ENCODE data around the gene MCRIP2. TPM values are rescaled to one million over a fixed set of nuclear protein-coding genes. Genes with fewer than 3 reads are reported as not detected.

MCRIP2 gene
- polyA plus RNA-seq, 2 donors, result 23.9 to 31.4 TPM

DNA sequence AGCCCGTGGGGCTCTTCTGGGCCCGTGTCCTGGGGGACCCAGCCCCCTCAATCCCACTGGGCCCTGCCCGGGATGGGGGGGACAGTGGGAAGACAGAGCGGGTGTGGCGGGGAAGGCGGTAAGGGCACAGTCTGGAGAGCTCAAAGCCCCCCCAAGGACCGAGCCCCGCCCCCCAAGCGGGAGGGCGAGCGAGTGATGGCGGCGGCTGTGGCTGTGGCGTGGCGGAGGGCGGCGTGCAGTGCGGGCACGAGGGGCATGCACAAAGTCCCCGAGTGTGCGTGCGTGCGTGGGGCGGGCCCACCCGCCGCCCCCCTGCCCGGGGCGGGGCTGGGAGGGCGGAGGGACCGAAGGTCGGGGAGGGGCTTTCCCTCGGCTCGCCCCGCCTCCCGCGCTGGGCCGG, 52.1 kb downstream of the MCRIP2 start:
- peak overlapping the region; percentile 84 to 91 for H3K27ac ChIP-seq (ENCODE audit: low read depth in 2 of 2, low read length in 1 of 2)
- H3K4me1 ChIP-seq (ENCODE audit: control insufficient read depth in 2 of 2, insufficient read depth in 2 of 2, low read length in 1 of 2), result peaks cover 5 to 29% of the 10 kb centered on the region in 2 donors
- no peaks in the 10 kb centered on the region for H3K9me3 ChIP-seq (ENCODE audit: control insufficient read depth in 2 of 2, insufficient read depth in 1 of 2, low read depth in 1 of 2, low read length in 1 of 2)
- no peaks in the 10 kb centered on the region for H3K27me3 ChIP-seq (ENCODE audit: control insufficient read depth in 1 of 2, insufficient read depth in 2 of 2, low read length in 2 of 2)
- 18 to 34% methylated on average over 19 to 37 of the region's 37 CpGs for WGBS, 2 donors
- no peaks in the 10 kb centered on the region for H3K36me3 ChIP-seq (ENCODE audit: control insufficient read depth in 2 of 2, insufficient read depth in 2 of 2, low read length in 1 of 2)
- peak overlapping the region; percentile 23 to 46 for H3K4me3 ChIP-seq (ENCODE audit: low read depth in 1 of 2, low read length in 2 of 2)

DNA sequence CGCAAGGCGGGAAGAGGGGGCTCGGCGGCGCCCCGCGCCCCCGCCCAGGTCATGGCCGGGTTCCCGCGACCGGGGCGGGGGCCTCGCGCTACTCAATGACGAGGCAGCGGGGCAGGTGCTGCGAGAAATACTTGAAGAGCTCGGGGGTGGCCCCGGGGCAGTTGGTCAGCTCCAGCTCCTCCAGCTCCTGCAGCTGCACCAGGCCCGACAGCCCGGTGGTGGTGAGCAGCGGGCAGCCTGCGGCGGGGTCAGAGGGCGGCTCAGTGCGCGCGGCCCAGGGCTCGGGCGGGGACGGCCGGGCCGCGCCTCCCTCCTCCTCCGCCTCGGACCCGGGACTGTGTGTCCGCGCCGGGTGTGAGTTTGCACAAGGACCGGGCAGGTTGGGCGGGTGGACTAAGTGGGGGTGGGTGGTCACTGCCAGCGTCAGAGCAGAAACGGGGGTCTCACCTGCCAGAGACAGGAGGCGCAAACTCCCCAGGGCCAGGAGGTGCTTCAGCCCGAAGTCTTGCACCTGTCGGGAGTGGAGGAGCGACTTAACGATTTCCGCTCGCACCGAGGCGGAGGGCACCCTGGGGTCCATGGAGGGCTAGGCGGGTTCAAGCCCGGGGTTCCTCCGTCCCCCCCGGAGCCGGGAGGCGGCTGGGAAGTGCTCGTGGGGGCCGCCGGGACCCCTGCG, 52.7 kb downstream of the MCRIP2 start:
- Histone ChIP-seq H3K4me3 (ENCODE audit: low read depth in 1 of 2, low read length in 2 of 2) (peak overlapping the region; percentile 46 to 59), H3K27me3 (ENCODE audit: control insufficient read depth in 1 of 2, insufficient read depth in 2 of 2, low read length in 2 of 2) (no peaks in the 10 kb centered on the region)

DNA sequence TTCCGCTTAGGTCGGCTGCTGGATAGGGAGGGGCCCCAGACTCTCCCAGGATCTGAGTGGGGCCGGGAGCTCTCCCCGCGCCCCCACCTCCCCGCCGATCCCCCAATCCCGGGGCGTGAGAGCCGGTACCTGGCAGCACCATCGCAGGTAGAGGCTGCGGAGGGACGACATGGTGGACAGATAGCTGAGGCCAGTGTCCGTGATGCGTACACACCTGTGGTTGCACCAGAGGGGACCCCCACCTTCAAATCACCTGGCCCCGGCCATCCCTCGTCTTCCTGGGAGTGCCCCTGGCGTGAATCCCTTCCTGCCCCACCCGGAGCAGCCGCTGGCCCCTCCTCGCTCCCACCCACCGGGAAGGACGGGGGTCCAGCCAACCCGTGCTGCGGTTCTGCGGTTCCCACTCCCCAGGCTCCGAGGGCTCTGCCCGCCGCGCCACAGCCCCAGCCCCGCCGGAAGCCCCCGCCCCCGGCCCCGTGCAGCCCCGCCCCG, 53.3 kb downstream of the MCRIP2 start:
- no peaks in the 10 kb centered on the region for H3K36me3 ChIP-seq (ENCODE audit: control insufficient read depth in 2 of 2, insufficient read depth in 2 of 2, low read length in 1 of 2)
- no peaks in the 10 kb centered on the region for H3K9me3 ChIP-seq (ENCODE audit: control insufficient read depth in 2 of 2, insufficient read depth in 1 of 2, low read depth in 1 of 2, low read length in 1 of 2)
- WGBS, 2 donors, result 0 to 2% methylated on average over 28 to 37 of the region's 37 CpGs
- H3K27me3 ChIP-seq (ENCODE audit: control insufficient read depth in 1 of 2, insufficient read depth in 2 of 2, low read length in 2 of 2), result no peaks in the 10 kb centered on the region
- peak overlapping the region; percentile 46 to 59 for H3K4me3 ChIP-seq (ENCODE audit: low read depth in 1 of 2, low read length in 2 of 2)
- peak overlapping the region; percentile 84 to 91 for H3K27ac ChIP-seq (ENCODE audit: low read depth in 2 of 2, low read length in 1 of 2)
- H3K4me1 ChIP-seq (ENCODE audit: control insufficient read depth in 2 of 2, insufficient read depth in 2 of 2, low read length in 1 of 2), result peaks cover 0 to 17% of the 10 kb centered on the region in 2 donors

More for the DNA sequence above, 52.7 kb downstream of the MCRIP2 start:
- no peaks in the 10 kb centered on the region for H3K9me3 ChIP-seq (ENCODE audit: control insufficient read depth in 2 of 2, insufficient read depth in 1 of 2, low read depth in 1 of 2, low read length in 1 of 2)
- peak overlapping the region; percentile 84 to 91 for H3K27ac ChIP-seq (ENCODE audit: low read depth in 2 of 2, low read length in 1 of 2)
- peaks cover 2 to 23% of the 10 kb centered on the region in 2 donors for H3K4me1 ChIP-seq (ENCODE audit: control insufficient read depth in 2 of 2, insufficient read depth in 2 of 2, low read length in 1 of 2)
- WGBS, 2 donors, result 4 to 7% methylated on average over 38 to 64 of the region's 64 CpGs
- no peaks in the 10 kb centered on the region for H3K36me3 ChIP-seq (ENCODE audit: control insufficient read depth in 2 of 2, insufficient read depth in 2 of 2, low read length in 1 of 2)

DNA sequence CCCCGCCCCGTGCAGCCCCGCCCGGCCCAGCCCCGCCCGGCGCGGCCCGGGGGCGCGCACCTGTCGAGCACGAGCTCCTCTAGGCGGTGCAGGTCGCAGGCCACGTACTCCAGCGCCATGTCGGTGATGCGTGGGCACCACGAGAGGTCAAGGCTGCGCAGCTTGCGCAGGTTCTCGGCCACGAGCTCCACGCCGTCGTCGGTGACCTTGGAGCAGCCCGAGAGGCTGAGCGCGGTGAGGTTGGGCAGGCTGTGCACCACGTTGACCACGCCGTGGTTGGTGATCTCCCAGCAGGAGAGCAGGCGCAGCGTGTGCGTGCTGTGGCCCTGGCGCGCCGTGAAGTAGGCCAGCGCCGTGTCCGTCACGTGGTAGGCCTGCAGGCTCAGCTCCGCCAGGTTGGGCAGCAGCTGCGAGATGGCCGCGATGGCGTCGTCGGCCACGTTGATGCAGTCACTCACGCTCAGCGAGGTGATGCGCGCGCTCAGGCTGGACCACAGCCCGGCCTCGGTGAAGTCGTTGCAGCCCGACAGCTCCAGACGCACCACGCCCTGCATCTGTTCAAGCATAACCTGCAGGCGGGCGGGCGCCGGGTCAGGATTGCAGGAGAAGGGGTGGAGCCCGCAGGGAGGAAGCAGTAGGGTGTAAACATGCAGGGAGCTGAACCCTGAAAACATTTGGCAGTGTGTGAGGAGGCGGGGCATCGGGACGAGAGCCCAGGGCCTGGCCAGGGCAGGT, 53.9 kb downstream of the MCRIP2 start:
- no peaks in the 10 kb centered on the region for H3K9me3 ChIP-seq (ENCODE audit: control insufficient read depth in 2 of 2, insufficient read depth in 1 of 2, low read depth in 1 of 2, low read length in 1 of 2)
- peak overlapping the region; percentile 91 to 93 for H3K27ac ChIP-seq (ENCODE audit: low read depth in 2 of 2, low read length in 1 of 2)
- H3K36me3 ChIP-seq (ENCODE audit: control insufficient read depth in 2 of 2, insufficient read depth in 2 of 2, low read length in 1 of 2), result no peaks in the 10 kb centered on the region
- whole genome bisulfite sequencing, 2 donors, result 2% methylated on average over 71 of the region's 71 CpGs
- no peaks in the 10 kb centered on the region for H3K27me3 ChIP-seq (ENCODE audit: control insufficient read depth in 1 of 2, insufficient read depth in 2 of 2, low read length in 2 of 2)
- peak overlapping the region; percentile 46 to 54 for H3K4me3 ChIP-seq (ENCODE audit: low read depth in 1 of 2, low read length in 2 of 2)
- H3K4me1 ChIP-seq (ENCODE audit: control insufficient read depth in 2 of 2, insufficient read depth in 2 of 2, low read length in 1 of 2), result peaks cover 0 to 17% of the 10 kb centered on the region in 2 donors

Other genes with a start within 250 kb of the MCRIP2 start
- gene NME4, start 244.6 kb upstream of the MCRIP2 start, polyA plus RNA-seq, result 10 to 100 TPM; 40.3 to 41.9 TPM
- gene DECR2, start 239.9 kb upstream of the MCRIP2 start, polyA plus RNA-seq, result 10 to 100 TPM; 15.0 to 24.2 TPM
- gene RAB11FIP3, start 216.2 kb upstream of the MCRIP2 start, polyA plus RNA-seq, result 10 to 100 TPM in 1 of 2 donors, 1 to 10 TPM in 1; 9.1 to 10.6 TPM
- 10 to 100 TPM; 28.4 to 47.6 TPM for gene CAPN15, start 114.1 kb upstream of the MCRIP2 start, polyA plus RNA-seq
- gene PRR35, start 81.4 kb upstream of the MCRIP2 start, polyA plus RNA-seq, result under 1 TPM; 0.01 to 0.24 TPM
- under 1 TPM; 0.11 to 0.16 TPM for gene NHLRC4, start 74.8 kb upstream of the MCRIP2 start, polyA plus RNA-seq
- gene PIGQ, start 71.9 kb upstream of the MCRIP2 start, polyA plus RNA-seq, result 10 to 100 TPM; 22.8 to 40.1 TPM
- 10 to 100 TPM; 18.1 to 42.4 TPM for gene RAB40C, start 51.8 kb upstream of the MCRIP2 start, polyA plus RNA-seq
- gene WFIKKN1, start 10.8 kb upstream of the MCRIP2 start, polyA plus RNA-seq, result 1 to 10 TPM in 1 of 2 donors, under 1 TPM in 1; 0.11 to 1.5 TPM
- 10 to 100 TPM; 73.2 to 94.3 TPM for gene METTL26, start 5.5 kb upstream of the MCRIP2 start, polyA plus RNA-seq
- gene WDR90, start 7.5 kb downstream of the MCRIP2 start, polyA plus RNA-seq, result 10 to 100 TPM; 19.5 to 45.3 TPM
- gene RHOT2, start 26.3 kb downstream of the MCRIP2 start, polyA plus RNA-seq, result 100 to 1,000 TPM in 1 of 2 donors, 10 to 100 TPM in 1; 87.1 to 152 TPM
- gene RHBDL1, start 33.8 kb downstream of the MCRIP2 start, polyA plus RNA-seq, result 1 to 10 TPM in 1 of 2 donors, under 1 TPM in 1; 0.49 to 1.7 TPM
- 10 to 100 TPM; 58.3 to 95.2 TPM for gene STUB1, start 38.6 kb downstream of the MCRIP2 start, polyA plus RNA-seq
- gene JMJD8, start 42.5 kb downstream of the MCRIP2 start, polyA plus RNA-seq, result 10 to 100 TPM; 41.0 to 55.4 TPM
- 1 to 10 TPM; 6.0 to 6.3 TPM for gene WDR24, start 48.6 kb downstream of the MCRIP2 start, polyA plus RNA-seq
- 10 to 100 TPM in 1 of 2 donors, 1 to 10 TPM in 1; 8.0 to 13.0 TPM for gene FBXL16, start 64.0 kb downstream of the MCRIP2 start, polyA plus RNA-seq
- 10 to 100 TPM in 1 of 2 donors, 1 to 10 TPM in 1; 6.5 to 11.5 TPM for gene METRN, start 73.3 kb downstream of the MCRIP2 start, polyA plus RNA-seq
- 10 to 100 TPM; 17.9 to 22.4 TPM for gene ANTKMT, start 79.3 kb downstream of the MCRIP2 start, polyA plus RNA-seq
- gene CCDC78, start 84.6 kb downstream of the MCRIP2 start, polyA plus RNA-seq, result under 1 TPM; 0.28 to 0.86 TPM
- gene HAGHL, start 85.3 kb downstream of the MCRIP2 start, polyA plus RNA-seq, result 1 to 10 TPM; 1.6 to 3.4 TPM
- gene CIAO3, start 99.2 kb downstream of the MCRIP2 start, polyA plus RNA-seq, result 10 to 100 TPM; 21.9 to 41.2 TPM
- 1 to 10 TPM in 1 of 2 donors, under 1 TPM in 1; 0.87 to 3.7 TPM for gene MSLN, start 118.9 kb downstream of the MCRIP2 start, polyA plus RNA-seq
- 10 to 100 TPM; 16.1 to 18.9 TPM for gene RPUSD1, start 146.6 kb downstream of the MCRIP2 start, polyA plus RNA-seq
- 10 to 100 TPM; 14.8 to 28.9 TPM for gene CHTF18, start 146.8 kb downstream of the MCRIP2 start, polyA plus RNA-seq
- not detected for gene GNG13, start 158.9 kb downstream of the MCRIP2 start, polyA plus RNA-seq